Stimulated activated CD4-positive, alpha-beta T cell treated with anti-CD3 and anti-CD28 coated beads, Interleukin-2, amount 100 ng/mL, for 48 hours (primary cell): ENCODE measurements around the gene NECAB2.

Experiments used
- DNase-seq, 2 donors: peaks; one replicate each; pipeline ENCODE4 v3.0.0-alpha.2; 2020

The NECAB2 gene

DNA sequence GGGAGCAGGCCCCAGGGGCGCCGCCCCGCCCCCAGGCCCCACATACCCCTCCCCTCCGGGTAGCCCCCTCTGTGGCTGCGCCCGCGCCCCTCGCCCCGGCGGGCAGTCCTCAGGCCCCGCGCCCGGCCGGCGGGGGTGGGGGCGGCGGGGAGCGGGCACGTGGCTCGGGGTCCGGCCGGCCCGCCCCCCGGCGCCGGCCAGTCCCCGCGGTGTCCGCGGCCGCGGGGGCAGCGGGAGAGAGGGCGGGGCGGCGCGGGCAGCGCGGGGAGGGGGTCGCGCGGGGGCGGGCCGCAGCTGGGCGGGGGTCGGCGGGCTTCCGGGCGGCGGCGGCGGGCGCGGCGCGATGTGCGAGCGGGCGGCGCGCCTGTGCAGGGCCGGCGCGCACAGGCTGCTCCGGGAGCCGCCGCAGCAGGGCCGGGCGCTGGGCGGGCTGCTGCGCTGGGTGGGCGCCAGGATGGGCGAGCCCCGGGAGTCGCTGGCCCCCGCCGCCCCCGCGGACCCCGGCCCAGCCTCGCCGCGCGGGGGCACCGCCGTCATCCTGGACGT is 335 bp downstream of the NECAB2 start:
- no peak for DNase-seq

DNA sequence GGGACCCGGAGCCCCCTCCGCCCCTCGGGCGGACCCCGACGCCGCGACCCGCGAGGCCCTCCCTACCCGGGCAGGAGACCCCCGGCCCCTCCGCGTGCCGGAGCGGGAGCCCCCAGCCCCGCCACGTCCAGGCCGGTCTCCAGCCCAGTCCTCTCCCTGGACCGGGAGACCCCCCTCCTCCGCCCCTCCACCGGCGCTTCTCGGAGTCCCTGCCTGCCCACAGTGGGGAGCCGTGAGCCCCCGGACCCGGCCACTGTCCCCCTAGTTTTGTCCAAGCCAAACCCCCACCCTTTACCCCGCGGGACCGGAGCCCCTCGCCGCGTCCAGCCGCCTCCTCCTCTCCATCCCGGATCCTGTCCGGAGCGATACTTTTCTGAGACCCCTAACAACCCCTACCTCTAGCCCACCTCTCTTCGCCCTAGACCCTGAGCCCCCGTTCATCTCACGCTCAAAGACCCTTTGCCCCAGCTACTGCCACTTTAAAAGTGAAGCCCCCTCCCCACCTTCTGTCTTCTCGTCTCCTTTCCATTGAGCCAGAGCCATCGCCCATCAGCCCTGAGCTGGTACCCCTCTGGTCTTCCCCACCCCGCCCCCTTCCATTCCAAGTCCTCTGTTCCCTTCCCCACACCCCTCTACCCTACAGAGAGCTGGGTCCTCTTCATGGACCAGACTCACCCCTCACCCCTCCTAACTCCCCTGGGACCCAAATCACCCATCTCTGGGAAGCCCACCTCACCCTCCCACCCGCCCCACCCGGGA is 1.0 kb downstream of the NECAB2 start:
- DNase-seq, result no peak

DNA sequence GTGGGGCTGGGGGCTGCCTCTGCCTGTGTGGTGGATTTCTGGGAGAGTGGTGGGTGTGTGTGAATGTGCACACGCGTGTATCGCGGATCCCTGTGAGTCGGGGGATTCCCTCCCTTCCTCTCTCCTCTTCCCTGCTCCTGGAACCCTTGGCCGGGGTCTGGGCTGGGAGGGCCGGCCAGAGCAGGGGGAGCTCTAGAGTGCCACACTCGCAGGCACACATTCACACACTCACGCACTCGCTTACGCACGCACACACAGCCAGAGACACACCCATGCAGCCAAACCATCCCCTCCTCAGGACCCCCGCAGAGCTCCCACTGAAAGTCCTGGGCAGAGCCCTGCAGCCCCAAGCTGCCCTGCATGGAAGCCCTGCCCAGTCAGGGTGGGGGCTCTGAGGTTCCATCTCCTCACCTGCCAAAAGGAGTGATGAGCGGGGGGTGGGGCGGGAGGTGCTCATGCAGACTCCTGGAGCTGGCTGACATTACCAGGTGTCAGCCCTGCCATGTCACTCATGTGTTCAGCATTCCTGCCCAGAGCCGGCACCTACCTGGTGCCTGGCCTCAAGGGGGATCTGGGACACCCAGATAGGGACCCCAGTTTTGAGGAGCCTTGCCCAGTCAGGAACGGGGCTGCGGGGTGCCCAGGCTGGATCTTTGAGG is 1.9 kb downstream of the NECAB2 start:
- no peak for DNase-seq

DNA sequence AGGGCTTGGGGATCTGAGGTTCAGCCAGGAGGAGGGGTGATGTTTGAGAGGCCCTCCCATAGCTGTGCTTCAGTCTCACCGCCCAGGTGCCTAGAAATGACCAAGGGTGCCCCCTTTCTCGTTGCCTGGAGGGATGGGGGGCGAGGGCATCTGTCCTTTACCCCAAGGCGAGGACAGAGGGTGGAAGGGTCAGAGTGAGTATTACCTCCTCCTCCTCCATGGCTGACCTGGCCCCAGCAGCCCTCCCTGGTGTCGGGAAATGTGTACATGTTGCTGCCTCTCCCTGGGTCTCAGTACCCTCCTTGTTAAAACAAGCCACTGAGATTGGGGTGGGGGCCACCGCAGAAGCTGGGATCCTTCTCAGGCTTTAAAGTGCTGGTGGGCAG is 2.4 kb downstream of the NECAB2 start:
- DNase-seq, result no peak

DNA sequence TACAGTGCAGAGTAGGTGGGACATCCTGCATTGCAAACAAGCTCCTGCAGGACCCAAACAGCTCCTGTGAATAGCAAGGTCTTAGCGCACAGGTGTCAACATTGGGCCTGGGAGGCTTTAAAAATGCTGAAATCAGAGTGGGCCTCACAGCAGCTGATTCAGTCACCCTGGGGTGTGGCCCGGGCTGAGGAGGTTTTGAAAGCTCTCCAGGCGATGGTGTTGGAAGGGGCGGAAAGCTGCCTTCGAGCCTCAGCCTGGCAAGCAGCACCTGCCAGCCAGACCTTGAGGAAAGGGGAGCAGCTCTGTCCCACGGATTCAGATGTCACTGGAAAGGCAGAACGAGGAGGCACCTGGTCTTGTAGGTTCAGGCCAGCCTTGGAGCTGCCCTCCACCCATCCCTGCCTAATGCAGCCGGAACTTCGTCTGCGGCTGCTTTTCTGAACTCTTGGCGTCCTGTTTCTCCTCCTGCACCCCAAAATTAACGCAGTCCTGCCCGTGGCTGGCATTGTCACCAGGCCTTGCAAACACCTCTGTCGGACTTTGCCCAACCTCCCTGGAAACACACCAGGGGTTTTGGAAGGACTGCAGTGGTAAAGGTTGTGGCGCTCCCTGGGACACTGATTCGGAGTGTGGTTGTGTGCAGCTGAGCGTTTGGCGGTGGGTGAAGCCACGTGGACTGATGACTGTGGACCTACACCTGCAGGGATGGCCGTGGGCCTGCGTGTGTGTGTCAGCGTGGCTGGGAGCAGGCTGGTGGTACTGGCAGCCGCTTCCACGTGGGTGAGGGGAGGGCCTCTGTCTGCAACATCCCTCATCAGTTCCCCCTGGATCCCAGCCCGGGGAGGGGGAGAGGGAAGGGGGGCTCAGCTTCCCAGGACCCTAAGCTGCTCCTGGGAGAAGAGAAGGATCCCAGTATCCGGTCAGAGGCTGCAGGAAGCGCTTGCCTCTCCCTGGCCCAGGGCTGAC is 3.4 kb downstream of the NECAB2 start:
- no peak for DNase-seq

DNA sequence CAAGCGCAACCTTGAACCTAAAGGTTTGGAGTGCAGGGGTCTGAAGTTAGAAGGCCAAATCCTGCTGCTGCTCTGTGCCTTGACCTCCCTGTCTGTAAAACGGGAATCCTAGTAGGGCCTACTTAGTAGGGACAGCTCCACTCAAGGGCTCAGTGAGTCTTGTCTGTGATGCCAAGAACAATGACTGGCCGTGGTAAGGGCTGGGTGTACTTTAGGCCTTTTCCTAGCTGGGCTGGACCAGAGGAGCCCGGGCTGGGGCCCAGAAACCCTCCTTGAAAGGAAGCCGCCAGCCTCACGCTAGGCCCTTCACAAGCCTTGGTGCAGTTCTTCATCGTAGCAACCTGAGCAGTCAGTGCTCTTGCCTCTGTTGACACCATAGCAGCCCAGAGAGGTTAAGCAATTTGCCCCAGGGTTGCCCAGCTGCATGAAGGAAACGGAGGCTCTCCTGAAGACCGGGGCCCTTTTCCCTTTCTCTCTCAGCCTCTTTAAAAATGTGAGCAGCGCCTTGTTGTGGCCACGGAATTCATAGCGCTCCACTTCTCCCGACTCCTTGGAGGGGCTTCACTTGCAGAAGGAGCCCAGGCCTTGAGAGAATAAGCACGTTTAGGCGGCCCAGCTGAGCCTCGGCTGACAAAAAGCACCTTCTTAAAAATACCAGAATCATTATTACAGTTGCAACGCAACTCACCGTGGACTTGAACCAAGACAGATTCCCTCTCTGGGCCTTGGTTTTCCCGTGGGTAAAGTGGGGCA is 4.4 kb downstream of the NECAB2 start:
- no peak for DNase-seq

DNA sequence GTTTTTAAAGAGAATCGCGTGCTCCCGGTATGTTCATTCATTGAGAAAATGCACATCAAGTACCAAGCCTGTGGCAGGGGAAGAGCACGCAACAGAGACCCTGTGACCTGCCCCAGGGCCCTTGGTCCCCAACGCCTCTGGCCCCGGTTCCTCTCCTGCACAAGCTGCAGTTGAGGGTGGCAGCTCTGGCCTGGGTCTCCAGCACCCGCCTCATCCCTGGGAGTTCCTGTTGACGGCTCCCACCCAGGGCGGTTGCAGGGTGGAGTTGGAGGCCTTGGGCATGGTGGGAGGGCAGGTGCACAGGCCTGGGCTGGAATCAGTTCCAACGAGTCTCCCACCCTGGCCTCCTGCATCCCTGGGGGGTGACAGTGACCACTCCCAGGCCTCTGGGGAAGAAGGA is 5.0 kb downstream of the NECAB2 start:
- no peak for DNase-seq

DNA sequence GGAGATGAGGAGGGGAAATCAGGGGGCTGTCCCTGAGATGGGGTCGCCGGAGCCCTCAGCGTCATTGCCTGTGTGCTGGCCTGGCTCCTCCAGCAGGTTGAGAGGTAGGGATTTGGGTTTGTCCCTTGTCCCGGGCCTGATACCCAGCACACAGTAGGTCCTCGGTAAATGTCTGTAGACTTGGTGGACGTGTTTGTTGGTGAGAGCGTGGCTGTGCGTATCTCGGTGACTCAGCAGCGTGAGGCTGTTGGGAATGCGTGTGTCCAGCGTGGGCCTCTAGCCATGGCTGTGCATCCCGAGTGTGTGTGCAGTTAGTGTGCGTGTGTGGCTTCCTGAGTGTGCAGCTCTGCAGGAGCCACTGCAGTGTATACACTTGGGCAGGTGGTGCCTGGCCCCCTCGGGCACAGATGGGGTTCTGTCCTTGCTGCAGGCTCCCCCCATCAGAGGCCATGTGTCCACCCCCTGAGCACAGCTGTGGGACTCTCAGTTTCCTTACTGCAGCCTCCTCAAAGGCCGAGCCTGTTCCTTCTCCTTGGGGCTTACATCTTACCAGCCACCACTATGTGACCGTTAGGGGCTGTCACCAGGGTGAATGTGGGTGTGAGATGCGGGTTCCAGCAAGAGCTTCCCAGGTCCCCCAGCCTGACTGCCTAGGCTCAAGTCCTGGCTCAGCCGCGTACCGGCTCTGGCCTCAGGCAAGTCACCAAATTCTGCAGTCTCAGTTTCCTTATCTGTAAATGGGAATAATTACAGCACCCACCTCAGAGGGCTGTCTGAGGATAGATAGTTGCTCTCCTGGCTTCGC is 5.7 kb downstream of the NECAB2 start:
- DNase-seq, result no peak

DNA sequence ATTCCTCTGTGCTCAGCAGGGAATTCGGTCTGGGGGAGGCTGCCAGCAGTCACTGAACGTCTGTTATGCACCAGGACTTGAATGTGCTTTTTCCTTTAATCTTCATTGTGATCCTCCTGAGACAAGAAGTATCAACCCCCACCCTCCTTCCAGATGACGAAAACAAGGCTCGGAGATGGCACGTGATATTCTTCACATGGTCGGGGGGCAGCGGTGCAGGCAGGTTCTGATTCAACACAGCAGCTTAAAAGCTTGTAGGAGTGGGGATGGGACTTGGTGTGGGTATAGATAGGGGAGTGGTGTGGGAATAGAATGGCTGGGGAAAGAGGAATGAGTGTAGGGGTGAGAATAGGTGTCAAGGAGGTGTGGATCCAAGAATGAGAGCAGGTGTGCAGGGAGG is 6.4 kb downstream of the NECAB2 start:
- DNase-seq, result no peak

DNA sequence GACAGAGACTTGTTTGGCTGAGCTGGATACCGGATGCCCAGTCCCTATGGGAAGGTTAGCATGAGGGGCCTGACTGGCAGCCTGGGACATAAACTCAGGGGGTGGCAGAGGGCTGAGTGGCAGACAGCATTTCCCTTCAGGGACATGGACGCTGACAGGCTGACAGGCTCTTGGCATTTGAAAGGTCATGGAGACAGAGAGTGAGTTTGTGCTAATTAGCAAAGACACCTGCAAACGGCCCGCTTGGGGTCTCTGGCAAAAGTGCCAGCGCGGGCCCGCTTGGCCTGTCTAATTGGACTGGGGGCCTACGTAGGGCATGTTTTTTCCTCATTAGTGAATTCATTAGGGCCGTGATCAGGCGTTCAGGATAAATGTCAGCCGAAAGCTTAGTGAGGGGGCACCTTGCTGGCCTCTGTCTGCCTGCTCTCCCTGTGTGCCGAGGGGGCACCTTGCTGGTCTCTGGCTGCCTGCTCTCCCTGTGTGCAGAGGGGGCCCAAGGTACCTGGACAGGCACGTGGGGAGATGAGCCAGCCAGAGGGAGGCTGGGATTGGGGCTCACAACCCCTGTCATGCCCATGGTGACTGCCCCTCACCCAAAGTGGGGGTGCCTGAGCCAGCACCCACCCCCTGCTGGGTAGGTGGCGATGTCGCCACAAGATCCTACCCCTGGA is 7.7 kb downstream of the NECAB2 start:
- no peak for DNase-seq

DNA sequence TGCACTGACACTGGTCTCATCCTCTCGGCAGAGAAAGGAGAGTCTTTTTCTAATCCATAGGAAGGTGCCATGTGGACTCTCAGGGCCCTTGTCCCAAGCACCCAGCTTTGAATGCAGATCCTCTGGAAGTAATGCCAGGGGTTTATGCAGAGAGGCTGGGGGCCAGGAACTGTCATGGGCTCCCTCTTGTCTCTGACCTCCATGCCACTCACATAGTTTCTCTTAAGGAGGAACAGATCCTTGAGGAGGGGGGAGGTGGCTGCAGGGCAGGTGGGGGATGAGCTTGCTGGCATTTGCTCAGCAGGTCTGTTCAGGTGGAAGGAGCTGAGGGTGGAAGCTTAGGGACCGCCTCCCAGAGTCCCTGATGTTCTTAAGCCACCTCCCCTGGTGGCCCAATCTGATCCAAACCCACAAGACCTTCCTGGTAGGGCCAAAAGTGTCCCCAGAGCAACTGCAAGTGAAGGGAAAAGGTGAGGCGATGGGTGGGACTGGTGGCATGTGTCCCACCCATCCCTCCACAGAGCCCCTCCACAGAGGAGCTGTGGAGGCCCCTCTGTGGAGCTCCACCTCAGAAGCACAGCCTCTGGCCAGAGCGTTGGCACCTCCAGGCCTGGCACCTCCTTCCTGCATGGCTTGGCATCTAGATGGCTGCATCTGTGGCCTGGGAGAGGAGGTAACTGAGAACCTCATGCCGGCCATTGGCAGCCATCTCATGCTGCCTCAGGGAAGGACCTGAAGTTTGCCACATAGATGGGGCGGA is 9.2 kb downstream of the NECAB2 start:
- no peak for DNase-seq

DNA sequence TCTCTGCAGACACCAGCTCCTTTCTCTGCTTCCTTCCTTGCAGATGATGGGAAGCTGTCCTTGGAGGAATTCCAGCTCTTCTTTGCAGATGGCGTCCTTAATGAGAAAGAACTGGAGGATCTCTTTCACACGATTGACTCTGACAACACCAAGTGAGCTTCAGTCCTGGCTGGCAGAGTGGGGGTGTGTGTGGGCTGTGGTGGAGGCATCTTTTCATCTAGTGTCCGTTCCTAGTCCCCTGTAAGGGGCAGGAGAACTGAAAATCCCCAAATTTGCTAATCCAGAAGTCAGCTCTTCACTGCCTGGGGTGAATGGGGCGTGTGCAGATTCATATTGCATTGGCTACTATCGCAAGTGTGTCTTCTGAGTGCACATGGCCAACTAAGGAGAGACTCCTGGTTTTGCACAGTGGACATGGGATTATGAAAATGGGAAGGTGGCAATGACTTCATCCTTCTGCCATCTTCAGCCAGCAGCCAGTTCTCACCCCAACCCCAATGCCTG is 10.4 kb downstream of the NECAB2 start:
- DNase-seq, result no peak

DNA sequence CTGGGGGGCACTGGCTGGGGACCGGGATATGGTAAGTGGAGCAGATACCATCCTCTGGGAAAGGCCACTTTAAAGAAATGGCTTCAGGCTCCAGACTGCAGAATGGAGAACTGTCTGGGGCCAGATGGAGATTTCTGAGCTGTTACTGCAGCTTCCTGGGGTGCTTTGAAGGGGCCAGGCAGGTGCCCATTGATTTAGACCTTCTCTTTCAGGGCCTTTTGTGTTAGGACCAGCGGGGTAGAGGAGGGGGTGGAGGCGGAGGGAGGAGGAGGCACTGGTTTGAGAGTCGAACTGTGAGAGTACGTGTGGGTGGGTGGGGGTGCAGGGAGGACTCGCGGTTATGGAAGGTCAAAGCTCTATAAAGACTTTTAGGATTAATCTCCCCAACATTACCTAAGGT is 11.4 kb downstream of the NECAB2 start:
- DNase-seq, result no peak

DNA sequence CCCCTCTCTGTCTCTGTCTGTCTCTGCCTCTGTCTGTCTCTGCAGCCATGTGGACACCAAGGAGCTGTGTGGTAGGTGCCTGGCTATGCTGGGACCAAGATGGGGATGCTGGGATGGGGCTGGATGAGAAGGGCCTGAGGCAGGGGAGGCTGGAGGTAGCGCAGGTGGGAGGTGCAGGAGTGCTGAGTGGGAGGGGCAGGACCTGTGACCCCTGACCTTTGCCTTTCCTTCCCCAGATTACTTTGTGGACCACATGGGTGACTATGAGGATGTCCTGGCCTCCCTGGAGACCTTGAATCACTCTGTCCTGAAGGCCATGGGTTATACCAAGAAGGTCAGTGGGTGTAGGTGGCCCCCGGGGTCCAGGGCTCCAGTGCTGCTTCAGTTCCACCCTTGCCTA is 12.8 kb downstream of the NECAB2 start:
- DNase-seq, result no peak

DNA sequence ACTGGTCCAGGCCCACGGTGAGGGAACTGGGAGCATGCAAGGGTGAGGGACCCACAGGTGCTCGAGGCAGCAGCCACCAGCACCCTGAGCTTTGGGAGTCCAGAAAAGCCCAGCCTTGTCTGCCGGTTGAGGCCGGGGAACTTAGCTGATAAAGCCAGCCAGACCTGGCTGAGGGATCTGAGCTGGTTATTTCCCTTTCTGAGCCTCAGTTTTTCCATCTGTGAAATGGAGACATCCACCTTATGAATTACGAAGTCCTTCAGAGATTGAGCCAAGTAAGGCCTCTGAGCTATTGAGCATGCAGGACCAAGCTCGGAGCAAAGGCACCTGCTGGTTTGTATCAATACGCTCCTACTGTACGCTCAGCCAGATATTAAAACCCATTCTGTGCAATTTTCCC is 13.8 kb downstream of the NECAB2 start:
- no peak for DNase-seq

DNA sequence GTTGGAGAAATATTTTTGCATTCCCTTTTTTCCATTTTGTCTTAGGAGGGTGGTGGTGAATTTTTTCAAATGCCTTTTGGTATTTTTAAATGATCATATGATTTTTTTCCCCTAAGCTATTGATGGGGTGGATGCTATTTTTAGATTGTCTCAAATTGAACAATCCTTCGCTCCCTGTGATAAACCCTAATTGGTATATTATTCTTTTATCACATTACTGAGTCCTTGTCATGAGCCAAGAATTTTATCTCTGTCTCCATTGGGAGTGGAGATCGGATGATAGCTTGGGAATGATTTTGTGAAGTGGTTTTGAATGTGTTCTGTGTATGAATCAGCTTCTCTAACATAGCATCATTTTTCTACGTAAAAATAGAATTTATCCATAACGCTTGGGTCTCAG is 15.4 kb downstream of the NECAB2 start:
- no peak for DNase-seq

DNA sequence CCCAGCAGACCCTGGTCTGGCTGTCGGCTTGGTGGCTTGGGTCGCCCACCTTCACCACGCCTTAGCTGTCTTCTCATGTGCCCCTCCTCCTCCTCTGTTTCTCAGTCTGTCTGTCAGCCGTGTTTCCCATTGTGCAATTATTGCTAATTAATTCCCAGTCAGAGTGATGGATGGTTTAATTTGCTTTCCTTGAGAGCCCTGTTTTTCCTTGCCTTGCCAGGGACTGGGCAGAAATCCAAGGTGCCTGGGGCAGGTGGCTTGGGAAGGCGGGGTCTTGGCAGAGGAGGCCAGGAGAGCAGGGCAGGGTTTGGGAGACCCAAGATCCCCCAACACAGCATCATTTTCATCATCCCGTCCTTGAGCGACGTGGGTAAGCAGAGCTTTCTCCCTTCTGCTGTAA is 21.3 kb downstream of the NECAB2 start:
- DNase-seq, result no peak

DNA sequence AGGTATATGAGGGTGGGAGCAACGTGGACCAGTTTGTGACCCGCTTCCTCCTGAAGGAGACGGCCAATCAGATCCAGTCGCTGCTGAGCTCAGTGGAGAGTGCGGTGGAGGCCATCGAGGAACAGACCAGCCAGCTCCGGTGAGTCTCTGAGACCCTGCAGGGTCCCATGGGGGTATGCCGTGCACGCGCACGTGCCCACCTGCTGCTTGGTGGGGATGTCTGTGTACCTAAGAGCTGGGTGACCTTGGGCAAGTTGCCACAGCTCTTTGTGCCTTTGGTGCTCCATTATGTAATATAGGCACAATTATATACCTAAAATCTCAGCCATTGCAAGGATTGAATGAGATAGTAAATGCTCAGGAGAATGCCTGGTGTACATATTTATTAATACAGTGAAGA is 22.4 kb downstream of the NECAB2 start:
- no peak for DNase-seq

DNA sequence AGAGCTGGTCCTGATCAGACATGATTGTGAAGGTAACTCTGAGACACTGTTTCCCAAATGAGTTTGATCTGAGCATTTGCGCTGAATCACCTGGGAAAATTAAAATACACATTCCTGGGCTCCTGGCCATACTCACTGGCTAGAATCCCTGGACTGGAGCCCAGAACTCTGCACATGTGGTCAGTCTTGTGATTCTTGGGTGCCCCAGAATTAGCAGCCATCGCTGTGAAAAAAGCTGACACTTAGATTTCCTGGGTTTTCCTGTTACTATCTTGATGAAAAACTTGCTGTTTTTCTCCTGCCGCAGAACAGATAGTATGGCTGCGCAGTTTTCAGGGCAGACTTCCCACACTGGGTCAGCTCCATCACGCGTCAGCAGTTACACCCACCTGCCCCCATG is 24.6 kb downstream of the NECAB2 start:
- DNase-seq, result no peak

DNA sequence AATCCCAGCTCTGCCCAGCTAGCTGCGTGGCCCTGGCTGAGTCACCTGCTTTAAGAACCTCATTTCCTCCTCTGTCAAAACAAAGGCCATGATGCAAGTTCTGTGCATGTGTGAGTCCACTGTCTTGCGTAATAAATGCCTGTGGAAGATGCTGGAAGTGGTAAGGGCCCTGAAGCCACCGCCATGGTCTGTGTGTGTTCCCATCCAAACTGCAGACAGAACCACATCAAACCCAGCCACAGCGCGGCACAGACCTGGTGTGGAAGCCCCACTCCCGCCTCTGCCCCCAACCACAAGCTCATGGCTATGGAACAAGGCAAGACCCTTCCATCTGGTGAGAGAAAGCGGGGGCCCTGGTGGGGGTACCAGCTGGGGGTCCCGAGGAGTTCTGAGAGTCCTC is 26.0 kb downstream of the NECAB2 start:
- no peak for DNase-seq
